B cell (primary cell): ENCODE results near the gene ZNF565. TPM values are rescaled to one million over a fixed set of nuclear protein-coding genes. Genes with fewer than 3 reads are reported as not detected.
"Not testable (repeated sequence)": the region's sequence is repeated elsewhere in the genome, so short reads cannot be mapped to it uniquely, and the experiment has no call there.

Source experiments
- ATAC-seq: fragments of 200-7000 bp; cut with Tn5 transposase; one replicate; pipeline ENCODE4 v1.10.0; 2021; ENCODE audit warnings: low read depth, mild to moderate bottlenecking, moderate number of reproducible peaks, moderate library complexity
- CTCF ChIA-PET: fragments of 350-600 bp; sonication (Branson Sonifier 250); formaldehyde crosslinking; loops from one replicate; lab custom pipeline; 2021; ENCODE audit warnings: antibody characterized with exemption, inconsistent platforms; lab: Charles Lee
- POLR2A ChIA-PET: fragments of 350-600 bp; sonication (Branson Sonifier 250); formaldehyde crosslinking; loops from one replicate; lab custom pipeline; 2021; ENCODE audit warnings: antibody characterized with exemption; lab: Charles Lee
- DNase-seq: peaks from one replicate; pipeline ENCODE4 v3.0.0; 2013
- H2AFZ ChIP-seq: 2 replicates; pipeline ENCODE4 v1.6.1; 2012; ENCODE audit warnings: mild to moderate bottlenecking, low read depth, low read length; ENCODE audit not compliant: insufficient read depth, poor library complexity, severe bottlenecking
- H3K27ac ChIP-seq, 2 donors: 1 replicate in 1 of 2; 2 replicates in 1 of 2; pipeline ENCODE4 v1.5.1; 2012 to 2013; ENCODE audit warnings: low read length in 2 of 2, mild to moderate bottlenecking in 2 of 2, moderate library complexity in 1 of 2
- H3K27me3 ChIP-seq, 4 experiments: fragments of 200-600 bp in 1 of 4; sonication (generic) in 1 of 4; replicated peaks in 1 of 4; 1 replicate in 2 of 4; 2 replicates in 2 of 4; pipeline versions ENCODE4 v1.6.1 to v1.7.0; 2013 to 2016; ENCODE audit warnings: low read length in 3 of 4, mild to moderate bottlenecking in 2 of 4, mixed read lengths in 1 of 4, moderate library complexity in 1 of 4; ENCODE audit not compliant: insufficient read depth in 4 of 4, control insufficient read depth in 3 of 4; ENCODE audit errors: control extremely low read depth in 1 of 4
- H3K36me3 ChIP-seq, 2 experiments: replicated peaks in 1 of 2; 1 replicate in 1 of 2; 2 replicates in 1 of 2; pipeline versions ENCODE4 v1.6.1 to v1.7.1; 2013; ENCODE audit warnings: low read length in 1 of 2; ENCODE audit not compliant: insufficient read depth in 2 of 2, control insufficient read depth in 1 of 2; ENCODE audit errors: control extremely low read depth in 1 of 2, extremely low read depth in 1 of 2
- H3K4me1 ChIP-seq, 2 donors: fragments of 200-600 bp in 1 of 2; sonication (generic) in 1 of 2; 1 replicate in 1 of 2; 2 replicates in 1 of 2; pipeline versions ENCODE4 v1.5.1 to v1.6.1; 2013 to 2017; ENCODE audit warnings: low read length in 2 of 2; ENCODE audit not compliant: control insufficient read depth in 2 of 2, insufficient read depth in 2 of 2
- H3K4me2 ChIP-seq: replicated peaks from 2 replicates; pipeline ENCODE3; 2012; ENCODE audit warnings: mild to moderate bottlenecking, low read depth, low read length; ENCODE audit not compliant: poor library complexity, severe bottlenecking
- H3K4me3 ChIP-seq, 5 experiments: fragments of 200-600 bp in 1 of 5; sonication (generic) in 1 of 5; 1 replicate in 3 of 5; 2 replicates in 2 of 5; pipeline versions ENCODE4 v1.5.1 to v1.7.0; 2011 to 2016; ENCODE audit warnings: low read length in 4 of 5, mild to moderate bottlenecking in 4 of 5, low read depth in 2 of 5, control low read depth in 1 of 5, moderate library complexity in 1 of 5; ENCODE audit not compliant: insufficient read depth in 1 of 5; ENCODE audit errors: control extremely low read depth in 1 of 5, extremely low read depth in 1 of 5
- H3K79me2 ChIP-seq: fragments of 200-600 bp; sonication (generic); one replicate; pipeline ENCODE4 v1.6.0; 2016; ENCODE audit warnings: low read length; ENCODE audit not compliant: control insufficient read depth, insufficient read depth
- H3K9ac ChIP-seq: fragments of 200-600 bp; sonication (generic); 2 replicates; pipeline ENCODE4 v1.6.1; 2017; ENCODE audit warnings: mild to moderate bottlenecking, low read length, moderate library complexity
- H3K9me3 ChIP-seq, 3 donors: one replicate each; pipeline versions ENCODE4 v1.6.1 to v1.7.1; 2013; ENCODE audit warnings: low read length in 2 of 3; ENCODE audit not compliant: control insufficient read depth in 2 of 3, insufficient read depth in 1 of 3; ENCODE audit errors: control extremely low read depth in 1 of 3
- H4K20me1 ChIP-seq: 2 replicates; pipeline ENCODE4 v1.6.0; 2012; ENCODE audit warnings: mild to moderate bottlenecking, low read length; ENCODE audit not compliant: insufficient read depth, control insufficient read depth, poor library complexity, severe bottlenecking
- H3K27ac Mint-ChIP-seq: one replicate; pipeline ENCODE4 v1.8.0; 2021; ENCODE audit warnings: mixed read lengths
- H3K27me3 Mint-ChIP-seq: one replicate; pipeline ENCODE4 v1.8.0; 2021; ENCODE audit warnings: mixed read lengths
- H3K4me1 Mint-ChIP-seq: one replicate; pipeline ENCODE4 v1.8.0; 2021; ENCODE audit warnings: mixed read lengths
- H3K4me3 Mint-ChIP-seq: one replicate; pipeline ENCODE4 v1.8.0; 2021; ENCODE audit warnings: mixed read lengths
- H3K9me3 Mint-ChIP-seq: one replicate; pipeline ENCODE4 v1.8.0; 2022; ENCODE audit warnings: mixed read lengths; ENCODE audit not compliant: insufficient read depth
- CTCF ChIP-seq: fragments of 200-600 bp; IDR thresholded peaks from one replicate; pipeline ENCODE4 v1.8.0; 2022; ENCODE audit warnings: antibody characterized with exemption, mild to moderate bottlenecking
- EZH2 ChIP-seq: IDR thresholded peaks from 2 replicates; pipeline ENCODE4 v1.6.1; 2012; ENCODE audit warnings: borderline replicate concordance, low read depth, mild to moderate bottlenecking, moderate library complexity, low read length; ENCODE audit not compliant: insufficient read depth, poor library complexity, severe bottlenecking
- WGBS: methylation state at CpG from one replicate; pipeline ENCODE4 v1.1.5; 2013; ENCODE audit warnings: missing lambda C conversion rate; ENCODE audit not compliant: insufficient coverage; 5-methylcytosine and 5-hydroxymethylcytosine counted together
- intact Hi-C: fragments of 100-400 bp; cut with micrococcal nuclease; formaldehyde crosslinking; loops from one replicate; pipeline ENCODE4 v1.10.0; 2022
- polyA plus RNA-seq: library from polyadenylated mRNA; depleted of rRNA; stranded (reverse); fragments of >200 nt; gene quantifications from 2 replicates; pipeline ENCODE4 v1.2.3, GENCODE V29; 2012
- total RNA-seq, 2 donors: library from RNA; stranded (reverse); fragments of 120-200 nt in 1 of 2; gene quantifications; 1 replicate in 1 of 2; 2 replicates in 1 of 2; pipeline versions ENCODE4 v1.2.3 to v1.2.4, GENCODE V29; 2013 to 2022

ZNF565 gene
- total and polyA plus RNA-seq, 2 donors (not counting 1 experiment from before 2014, with no cell fraction given) = 2.9 to 5.2 TPM

- not testable (repeated sequence) for H3K9me3 ChIP-seq, H3K4me1 Mint-ChIP-seq, H3K4me3 Mint-ChIP-seq, ATAC-seq, DNase-seq, H3K27ac Mint-ChIP-seq, H4K20me1 ChIP-seq, H3K4me3 ChIP-seq, H2AFZ ChIP-seq, H3K36me3 ChIP-seq, H3K27me3 Mint-ChIP-seq, H3K79me2 ChIP-seq, H3K27me3 ChIP-seq, H3K9ac ChIP-seq, H3K27ac ChIP-seq, H3K9me3 Mint-ChIP-seq, H3K4me1 ChIP-seq, H3K4me2 ChIP-seq
- ChIA-PET POLR2A (interaction anchor here (0.6 kb wide), 1 partner anchor 481 kb away, joined by 3 read pairs; no protein-coding TSS in a partner anchor), CTCF (interaction anchor here (1.2 to 3.6 kb wide), 2 partner anchors 25 to 46 kb away, joined by 3 to 38 read pairs; no protein-coding TSS in a partner anchor)
- WGBS = 100% methylated on average over 3 of the region's 8 CpGs
- intact Hi-C loops = loop anchor here (10.0 kb wide), 1 partner anchor 119 kb away; the partner anchor contains the start of genes THAP8 and WDR62
Measured at GRCh38 chr19:36173846-36174245, 40.6 kb downstream of the ZNF565 start.

- no peak overlapping the region for H3K27ac ChIP-seq
- Mint-ChIP-seq H3K4me3 (no peak overlapping the region), H3K4me1 (peaks cover 4% of the 10 kb centered on the region), H3K9me3 (no peaks in the 10 kb centered on the region), H3K27me3 (no peaks in the 10 kb centered on the region), H3K27ac (no peak overlapping the region)
- no peak for DNase-seq
- no peak overlapping the region for H3K4me2 ChIP-seq
- no peak for ATAC-seq
- TF ChIP-seq EZH2 (no peak), CTCF (no peak)
- 83% methylated on average over 2 of the region's 5 CpGs for WGBS
- H3K36me3 ChIP-seq = no peaks in the 10 kb centered on the region
- H3K9ac ChIP-seq = no peak overlapping the region
- POLR2A ChIA-PET = no interaction called here
- no peaks in the 10 kb centered on the region for H3K79me2 ChIP-seq
- H3K4me3 ChIP-seq = no peak overlapping the region
- no peaks in the 10 kb centered on the region for H4K20me1 ChIP-seq
- no peaks in the 10 kb centered on the region for H3K9me3 ChIP-seq
- no peaks in the 10 kb centered on the region for H3K27me3 ChIP-seq
- CTCF ChIA-PET = interaction anchor here (1.2 to 3.6 kb wide), 2 partner anchors 24 to 45 kb away, joined by 3 to 38 read pairs; no protein-coding TSS in a partner anchor
- no peak overlapping the region for H2AFZ ChIP-seq
- H3K4me1 ChIP-seq = peaks cover 0 to 4% of the 10 kb centered on the region in 2 donors
- intact Hi-C loops = loop anchor here (10.0 kb wide), 1 partner anchor 118 kb away; the partner anchor contains the start of genes THAP8 and WDR62
Measured at GRCh38 chr19:36172852-36173251, 41.6 kb downstream of the ZNF565 start.
